GM18526 (cell line): ENCODE data around the gene BCL11B.

Experiments
- POLR2A ChIP-seq: IDR thresholded peaks from 3 replicates; pipeline ENCODE4 v1.6.1; 2011; ENCODE audit not compliant: insufficient read length; ENCODE audit errors: extremely low read depth

Gene BCL11B

GRCh38 chr14:99214701-99215100 lies 57.3 kb downstream of the BCL11B start:
- no peak for TF ChIP-seq POLR2A

GRCh38 chr14:99213527-99213971 lies 58.4 kb downstream of the BCL11B start:
- TF ChIP-seq POLR2A: no peak

- TF ChIP-seq POLR2A: no peak
Observed at GRCh38 chr14:99213101-99213500, 58.9 kb downstream of the BCL11B start.

GRCh38 chr14:99212646-99213045 lies 59.4 kb downstream of the BCL11B start:
- TF ChIP-seq POLR2A: no peak

- TF ChIP-seq POLR2A: no peak
Observed at GRCh38 chr14:99212199-99212598, 59.8 kb downstream of the BCL11B start.

- no peak for TF ChIP-seq POLR2A
Observed at GRCh38 chr14:99211410-99211809, 60.6 kb downstream of the BCL11B start.

GRCh38 chr14:99210333-99210732 lies 61.7 kb downstream of the BCL11B start:
- no peak for TF ChIP-seq POLR2A

- TF ChIP-seq POLR2A: no peak
Observed at GRCh38 chr14:99209409-99209808, 62.6 kb downstream of the BCL11B start.

- TF ChIP-seq POLR2A: no peak
Observed at GRCh38 chr14:99208318-99208717, 63.7 kb downstream of the BCL11B start.

- TF ChIP-seq POLR2A: no peak
Observed at GRCh38 chr14:99207456-99207855, 64.5 kb downstream of the BCL11B start.

GRCh38 chr14:99206090-99206489 lies 65.9 kb downstream of the BCL11B start:
- TF ChIP-seq POLR2A: no peak

- no peak for TF ChIP-seq POLR2A
Observed at GRCh38 chr14:99205086-99205688, 66.8 kb downstream of the BCL11B start.

- no peak for TF ChIP-seq POLR2A
Observed at GRCh38 chr14:99203801-99204200, 68.2 kb downstream of the BCL11B start.

- no peak for TF ChIP-seq POLR2A
Observed at GRCh38 chr14:99203080-99203479, 68.9 kb downstream of the BCL11B start.

- TF ChIP-seq POLR2A: no peak
Observed at GRCh38 chr14:99202516-99202915, 69.5 kb downstream of the BCL11B start.

- no peak for TF ChIP-seq POLR2A
Observed at GRCh38 chr14:99201351-99202073, 70.5 kb downstream of the BCL11B start.

- TF ChIP-seq POLR2A: no peak
Observed at GRCh38 chr14:99200654-99201005, 71.4 kb downstream of the BCL11B start.
